Measurements from ENCODE around the gene FNIP2.

The FNIP2 gene

DNA sequence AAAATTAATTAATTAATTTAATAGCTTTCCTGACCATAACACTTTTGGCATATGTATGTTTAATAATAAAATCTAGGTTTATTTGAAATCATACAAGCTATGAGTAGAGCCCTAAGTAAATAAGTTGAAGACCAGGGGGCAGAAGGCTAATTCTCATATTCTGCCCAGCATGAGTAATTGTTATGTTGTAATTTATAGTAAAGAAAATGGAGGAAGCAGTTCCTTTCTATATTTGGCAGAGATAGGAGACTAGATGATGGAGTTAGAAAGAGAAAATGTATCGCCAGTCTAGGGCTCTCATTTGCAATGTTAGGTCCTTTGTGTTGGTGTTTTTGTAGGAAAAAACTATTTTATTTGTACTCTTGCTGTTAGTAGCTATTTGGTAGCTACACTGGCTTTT is 89.1 kb downstream of the FNIP2 start:
- Histone ChIP-seq H3K27me3 (ENCODE audit: control insufficient read depth in 1 of 2, insufficient read depth in 2 of 2, low read length in 2 of 2) (no peaks in the 10 kb centered on the region), H3K4me3 (ENCODE audit: low read length in 2 of 2) (no peak overlapping the region), H3K9me3 (ENCODE audit: control insufficient read depth in 2 of 2, low read length in 2 of 2) (no peaks in the 10 kb centered on the region), H3K36me3 (ENCODE audit: control insufficient read depth in 2 of 2, insufficient read depth in 2 of 2, low read length in 2 of 2) (peaks cover 16 to 18% of the 10 kb centered on the region in 2 donors), H3K4me1 (ENCODE audit: control insufficient read depth, insufficient read depth, low read length) (no peaks in the 10 kb centered on the region), H3K9ac (ENCODE audit: low read length in 2 of 2) (no peak overlapping the region), H3K27ac (ENCODE audit: low read length) (no peak overlapping the region)

GRCh38 chr4:158858410-158859199 is 89.8 kb downstream of the FNIP2 start:
- no peak overlapping the region for H3K27ac ChIP-seq (ENCODE audit: low read length)
- no peaks in the 10 kb centered on the region for H3K9me3 ChIP-seq (ENCODE audit: control insufficient read depth in 2 of 2, low read length in 2 of 2)
- no peak overlapping the region for H3K4me3 ChIP-seq (ENCODE audit: low read length in 2 of 2)
- H3K9ac ChIP-seq (ENCODE audit: low read length in 2 of 2) = no peak overlapping the region
- H3K36me3 ChIP-seq (ENCODE audit: control insufficient read depth in 2 of 2, insufficient read depth in 2 of 2, low read length in 2 of 2) = peaks cover 17 to 18% of the 10 kb centered on the region in 2 donors
- H3K27me3 ChIP-seq (ENCODE audit: control insufficient read depth in 1 of 2, insufficient read depth in 2 of 2, low read length in 2 of 2) = no peaks in the 10 kb centered on the region
- H3K4me1 ChIP-seq (ENCODE audit: control insufficient read depth, insufficient read depth, low read length) = no peaks in the 10 kb centered on the region

GRCh38 chr4:158859661-158860060 is 90.8 kb downstream of the FNIP2 start:
- Histone ChIP-seq H3K27me3 (ENCODE audit: control insufficient read depth in 1 of 2, insufficient read depth in 2 of 2, low read length in 2 of 2) (no peaks in the 10 kb centered on the region), H3K9me3 (ENCODE audit: control insufficient read depth in 2 of 2, low read length in 2 of 2) (no peaks in the 10 kb centered on the region), H3K36me3 (ENCODE audit: control insufficient read depth in 2 of 2, insufficient read depth in 2 of 2, low read length in 2 of 2) (peaks cover 17 to 18% of the 10 kb centered on the region in 2 donors), H3K9ac (ENCODE audit: low read length in 2 of 2) (no peak overlapping the region), H3K4me1 (ENCODE audit: control insufficient read depth, insufficient read depth, low read length) (no peaks in the 10 kb centered on the region), H3K4me3 (ENCODE audit: low read length in 2 of 2) (no peak overlapping the region), H3K27ac (ENCODE audit: low read length) (no peak overlapping the region)

DNA sequence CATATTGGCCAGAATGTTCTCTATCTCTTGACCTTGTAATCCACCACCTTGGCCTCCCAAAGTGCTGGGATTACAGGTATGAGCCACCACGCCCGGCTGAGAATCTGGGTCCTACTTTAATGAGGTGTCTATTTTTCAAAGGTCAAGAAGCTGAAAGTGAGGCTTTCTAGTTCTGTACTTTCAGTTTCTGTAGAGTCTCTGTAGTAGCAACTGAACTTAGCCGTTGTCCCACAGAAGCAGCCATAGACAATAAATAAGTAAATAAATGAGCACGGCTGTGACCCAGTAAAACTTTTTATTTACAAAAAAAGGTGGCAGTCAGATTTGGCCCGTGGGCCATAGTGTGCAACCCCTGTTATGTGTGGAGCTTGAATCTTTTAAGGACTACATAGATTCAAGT is 92.0 kb downstream of the FNIP2 start:
- Histone ChIP-seq H3K4me1 (ENCODE audit: control insufficient read depth, insufficient read depth, low read length) (no peaks in the 10 kb centered on the region), H3K27ac (ENCODE audit: low read length) (no peak overlapping the region), H3K36me3 (ENCODE audit: control insufficient read depth in 2 of 2, insufficient read depth in 2 of 2, low read length in 2 of 2) (peaks cover 17 to 18% of the 10 kb centered on the region in 2 donors), H3K27me3 (ENCODE audit: control insufficient read depth in 1 of 2, insufficient read depth in 2 of 2, low read length in 2 of 2) (no peaks in the 10 kb centered on the region), H3K4me3 (ENCODE audit: low read length in 2 of 2) (no peak overlapping the region), H3K9ac (ENCODE audit: low read length in 2 of 2) (no peak overlapping the region), H3K9me3 (ENCODE audit: control insufficient read depth in 2 of 2, low read length in 2 of 2) (no peaks in the 10 kb centered on the region)

GRCh38 chr4:158861281-158861680 is 92.5 kb downstream of the FNIP2 start:
- Histone ChIP-seq H3K36me3 (ENCODE audit: control insufficient read depth in 2 of 2, insufficient read depth in 2 of 2, low read length in 2 of 2) (peaks cover 17 to 18% of the 10 kb centered on the region in 2 donors), H3K4me3 (ENCODE audit: low read length in 2 of 2) (no peak overlapping the region), H3K9me3 (ENCODE audit: control insufficient read depth in 2 of 2, low read length in 2 of 2) (no peaks in the 10 kb centered on the region), H3K9ac (ENCODE audit: low read length in 2 of 2) (no peak overlapping the region), H3K4me1 (ENCODE audit: control insufficient read depth, insufficient read depth, low read length) (no peaks in the 10 kb centered on the region), H3K27ac (ENCODE audit: low read length) (no peak overlapping the region), H3K27me3 (ENCODE audit: control insufficient read depth in 1 of 2, insufficient read depth in 2 of 2, low read length in 2 of 2) (no peaks in the 10 kb centered on the region)

DNA sequence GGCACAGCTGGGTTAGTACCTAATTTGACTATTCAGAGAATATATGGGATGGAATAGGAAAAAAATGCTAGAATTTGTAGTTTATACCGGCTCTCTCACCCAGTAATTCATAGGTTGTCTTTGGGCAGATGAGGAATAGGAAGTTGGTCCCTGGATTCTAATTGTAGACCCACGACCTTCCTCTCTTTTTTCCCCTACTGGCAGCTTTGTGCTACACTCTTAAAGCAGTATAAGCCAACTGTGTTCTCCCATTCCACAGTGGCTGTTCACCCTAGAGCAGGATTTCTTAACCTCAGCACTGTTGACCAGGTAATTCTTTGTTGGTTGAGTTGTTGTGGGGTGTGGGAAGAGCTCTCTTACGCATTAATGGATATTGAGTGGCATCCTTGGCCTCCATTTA is 92.9 kb downstream of the FNIP2 start:
- H3K36me3 ChIP-seq (ENCODE audit: control insufficient read depth in 2 of 2, insufficient read depth in 2 of 2, low read length in 2 of 2) = peaks cover 17 to 18% of the 10 kb centered on the region in 2 donors

DNA sequence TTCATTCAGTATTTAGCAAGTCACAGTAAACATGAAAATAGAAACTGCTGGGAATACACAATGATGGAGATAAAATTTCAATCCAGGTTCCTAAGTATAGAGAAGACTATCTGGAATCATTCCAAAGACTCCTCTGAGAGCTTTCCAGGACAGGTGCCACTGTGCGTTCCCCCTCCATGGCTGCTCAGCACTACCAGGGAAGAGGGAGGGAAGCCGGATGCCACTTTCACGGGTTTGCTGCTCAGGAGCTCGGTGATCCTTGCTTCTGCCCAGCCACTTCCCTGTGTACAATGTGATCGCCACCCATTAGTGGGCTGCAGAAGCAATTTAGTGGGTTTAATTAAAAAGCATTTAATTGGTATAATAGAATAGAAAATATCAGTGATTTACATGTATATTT is 94.5 kb downstream of the FNIP2 start:
- Histone ChIP-seq H3K27ac (ENCODE audit: low read length) (no peak overlapping the region), H3K4me3 (ENCODE audit: low read length in 2 of 2) (no peak overlapping the region), H3K9me3 (ENCODE audit: control insufficient read depth in 2 of 2, low read length in 2 of 2) (no peaks in the 10 kb centered on the region), H3K4me1 (ENCODE audit: control insufficient read depth, insufficient read depth, low read length) (no peaks in the 10 kb centered on the region), H3K9ac (ENCODE audit: low read length in 2 of 2) (no peak overlapping the region), H3K27me3 (ENCODE audit: control insufficient read depth in 1 of 2, insufficient read depth in 2 of 2, low read length in 2 of 2) (no peaks in the 10 kb centered on the region), H3K36me3 (ENCODE audit: control insufficient read depth in 2 of 2, insufficient read depth in 2 of 2, low read length in 2 of 2) (peaks cover 23 to 26% of the 10 kb centered on the region in 2 donors)

More for the DNA sequence above, 92.9 kb downstream of the FNIP2 start:
- Histone ChIP-seq H3K27ac (ENCODE audit: low read length) (no peak overlapping the region), H3K27me3 (ENCODE audit: control insufficient read depth in 1 of 2, insufficient read depth in 2 of 2, low read length in 2 of 2) (no peaks in the 10 kb centered on the region), H3K4me3 (ENCODE audit: low read length in 2 of 2) (no peak overlapping the region), H3K9me3 (ENCODE audit: control insufficient read depth in 2 of 2, low read length in 2 of 2) (no peaks in the 10 kb centered on the region), H3K9ac (ENCODE audit: low read length in 2 of 2) (no peak overlapping the region), H3K4me1 (ENCODE audit: control insufficient read depth, insufficient read depth, low read length) (no peaks in the 10 kb centered on the region)

- Histone ChIP-seq H3K36me3 (ENCODE audit: control insufficient read depth in 2 of 2, insufficient read depth in 2 of 2, low read length in 2 of 2) (peaks cover 36 to 41% of the 10 kb centered on the region in 2 donors), H3K9ac (ENCODE audit: low read length in 2 of 2) (no peak overlapping the region)
Observed at GRCh38 chr4:158865520-158866177, 96.8 kb downstream of the FNIP2 start.

GRCh38 chr4:158869001-158869400 is 100.2 kb downstream of the FNIP2 start:
- peaks cover 22 to 32% of the 10 kb centered on the region in 2 donors for H3K36me3 ChIP-seq (ENCODE audit: control insufficient read depth in 2 of 2, insufficient read depth in 2 of 2, low read length in 2 of 2)
- no peak overlapping the region for H3K27ac ChIP-seq (ENCODE audit: low read length)
- H3K4me1 ChIP-seq (ENCODE audit: control insufficient read depth, insufficient read depth, low read length) = no peaks in the 10 kb centered on the region
- H3K9me3 ChIP-seq (ENCODE audit: control insufficient read depth in 2 of 2, low read length in 2 of 2) = no peaks in the 10 kb centered on the region
- no peaks in the 10 kb centered on the region for H3K27me3 ChIP-seq (ENCODE audit: control insufficient read depth in 1 of 2, insufficient read depth in 2 of 2, low read length in 2 of 2)
- H3K9ac ChIP-seq (ENCODE audit: low read length in 2 of 2) = no peak overlapping the region
- no peak overlapping the region for H3K4me3 ChIP-seq (ENCODE audit: low read length in 2 of 2)

More at GRCh38 chr4:158865520-158866177, 96.8 kb downstream of the FNIP2 start:
- Histone ChIP-seq H3K27me3 (ENCODE audit: control insufficient read depth in 1 of 2, insufficient read depth in 2 of 2, low read length in 2 of 2) (no peaks in the 10 kb centered on the region), H3K4me1 (ENCODE audit: control insufficient read depth, insufficient read depth, low read length) (no peaks in the 10 kb centered on the region), H3K4me3 (ENCODE audit: low read length in 2 of 2) (no peak overlapping the region), H3K9me3 (ENCODE audit: control insufficient read depth in 2 of 2, low read length in 2 of 2) (no peaks in the 10 kb centered on the region), H3K27ac (ENCODE audit: low read length) (no peak overlapping the region)

DNA sequence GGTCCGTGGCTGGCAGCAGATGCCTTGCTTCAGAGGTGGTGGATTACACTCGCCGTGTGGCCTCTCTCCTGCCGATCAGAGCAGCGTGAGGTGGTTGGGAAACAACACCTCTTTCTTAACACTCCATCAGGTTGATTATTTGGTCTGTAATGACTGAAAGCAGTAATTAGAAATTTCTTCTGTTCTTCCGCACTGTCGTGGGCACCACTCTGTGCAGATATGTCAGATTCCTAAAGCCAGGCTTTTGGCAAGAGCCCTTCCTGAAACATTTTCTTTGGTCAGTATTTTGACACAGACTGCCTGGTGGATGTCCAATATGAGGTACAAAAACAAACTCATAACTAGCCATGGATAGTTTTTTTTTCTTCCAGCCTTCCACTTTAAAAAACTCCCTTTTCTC is 100.9 kb downstream of the FNIP2 start:
- H3K4me3 ChIP-seq (ENCODE audit: low read length in 2 of 2) = no peak overlapping the region
- no peaks in the 10 kb centered on the region for H3K4me1 ChIP-seq (ENCODE audit: control insufficient read depth, insufficient read depth, low read length)
- H3K27me3 ChIP-seq (ENCODE audit: control insufficient read depth in 1 of 2, insufficient read depth in 2 of 2, low read length in 2 of 2) = no peaks in the 10 kb centered on the region
- H3K9ac ChIP-seq (ENCODE audit: low read length in 2 of 2) = no peak overlapping the region
- peaks cover 22 to 32% of the 10 kb centered on the region in 2 donors for H3K36me3 ChIP-seq (ENCODE audit: control insufficient read depth in 2 of 2, insufficient read depth in 2 of 2, low read length in 2 of 2)
- H3K27ac ChIP-seq (ENCODE audit: low read length) = no peak overlapping the region
- no peaks in the 10 kb centered on the region for H3K9me3 ChIP-seq (ENCODE audit: control insufficient read depth in 2 of 2, low read length in 2 of 2)

- Histone ChIP-seq H3K27ac (ENCODE audit: low read length) (no peak overlapping the region), H3K4me3 (ENCODE audit: low read length in 2 of 2) (no peak overlapping the region), H3K27me3 (ENCODE audit: control insufficient read depth in 1 of 2, insufficient read depth in 2 of 2, low read length in 2 of 2) (no peaks in the 10 kb centered on the region), H3K9me3 (ENCODE audit: control insufficient read depth in 2 of 2, low read length in 2 of 2) (no peaks in the 10 kb centered on the region), H3K4me1 (ENCODE audit: control insufficient read depth, insufficient read depth, low read length) (no peaks in the 10 kb centered on the region), H3K36me3 (ENCODE audit: control insufficient read depth in 2 of 2, insufficient read depth in 2 of 2, low read length in 2 of 2) (peaks cover 22 to 32% of the 10 kb centered on the region in 2 donors), H3K9ac (ENCODE audit: low read length in 2 of 2) (no peak overlapping the region)
Observed at GRCh38 chr4:158870282-158870625, 101.4 kb downstream of the FNIP2 start.

All from stomach smooth muscle (tissue), 2 donors.